Activated T-helper 1 cell treated with Interleukin-2 at 50 U/mL for 16 hours (primary cell): ENCODE data around the gene PUM2.

Source experiments
- DNase-seq: peaks from one replicate; pipeline ENCODE4 v3.0.0-alpha.2; 2020; ENCODE audit warnings: low read depth

The PUM2 gene

GRCh38 chr2:20199633-20200270 is 150.9 kb downstream of the PUM2 start:
- no peak for DNase-seq

GRCh38 chr2:20198796-20199632 is 151.6 kb downstream of the PUM2 start:
- no peak for DNase-seq
